Measurements from ENCODE around the gene S100A9. TPM values are rescaled to one million over a fixed set of nuclear protein-coding genes. Genes with fewer than 3 reads are reported as not detected.

Gene S100A9
- total and polyA plus RNA-seq, 2 of the 8 experiments (the other 6 are each of a cell fraction or from before 2014, with no cell fraction given), result not detected

DNA sequence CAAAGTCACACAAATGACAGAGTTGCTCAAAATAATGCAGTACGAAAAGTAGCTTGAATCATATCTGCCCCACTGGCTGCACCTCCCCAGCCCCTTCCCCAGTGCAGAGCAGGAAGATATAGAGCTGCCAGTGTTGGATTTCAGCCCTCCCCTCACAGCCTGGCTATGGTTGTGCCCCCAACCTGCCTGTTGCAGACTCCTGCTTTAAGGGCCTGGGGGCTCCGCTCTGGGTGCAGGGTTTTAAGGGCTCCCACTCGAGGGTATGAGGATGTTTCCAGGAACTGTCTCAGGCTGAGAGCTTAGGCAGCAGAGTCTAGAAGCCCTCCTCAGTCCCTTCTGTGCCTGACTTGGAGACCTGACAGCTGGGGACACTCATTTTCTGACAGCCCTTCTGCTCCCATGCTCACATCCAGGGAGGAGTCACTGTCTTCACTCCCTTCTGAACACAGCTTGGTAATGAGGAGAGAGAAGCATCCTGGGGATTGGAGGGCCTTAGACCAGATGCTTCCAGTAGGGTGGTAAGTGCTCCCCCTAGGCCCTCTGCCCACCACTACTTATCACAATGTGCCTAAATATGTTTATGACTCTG is 4.6 kb downstream of the S100A9 start:
- Histone ChIP-seq H2BK12ac (ENCODE audit: low read depth, low read length) (no peak overlapping the region), H3K23ac (ENCODE audit: insufficient read length) (no peak overlapping the region), H2BK120ac (replicated peaks; ENCODE audit: low read depth, low read length) (no peak overlapping the region), H3K4ac (replicated peaks; ENCODE audit: insufficient read length, low read depth, low read length) (no peak overlapping the region), H3K9me3 (ENCODE audit: insufficient read depth in 2 of 2, low read depth in 1 of 2, low read length in 1 of 2) (no peaks in the 10 kb centered on the region), H3K4me2 (ENCODE audit: insufficient read depth in 1 of 2, low read depth in 2 of 2, low read length in 2 of 2) (no peak overlapping the region), H4K91ac (replicated peaks; ENCODE audit: insufficient read length, low read length) (no peak overlapping the region), H3K27ac (ENCODE audit: low read depth, low read length) (no peak overlapping the region), H3K79me1 (ENCODE audit: low read depth, low read length) (no peaks in the 10 kb centered on the region), H2BK15ac (ENCODE audit: low read length) (no peak overlapping the region), H3K56ac (replicated peaks; ENCODE audit: insufficient read length, low read depth, low read length) (no peak overlapping the region), H4K8ac (ENCODE audit: extremely low read depth, insufficient read depth, low read length) (no peak overlapping the region), H3K36me3 (ENCODE audit: control insufficient read depth in 2 of 4, insufficient read depth in 4 of 4, low read length in 3 of 4) (no peaks in the 10 kb centered on the region), H3K23me2 (ENCODE audit: low read depth, low read length) (no peaks in the 10 kb centered on the region; the same call in 1 of the 2 replicates), H3K79me2 (ENCODE audit: control insufficient read depth in 1 of 2, insufficient read depth in 2 of 2, low read length in 2 of 2) (no peaks in the 10 kb centered on the region), H3K4me1 (replicated peaks in 1 of 4; ENCODE audit: control insufficient read depth in 3 of 4, insufficient read depth in 4 of 4, low read length in 3 of 4) (no peaks in the 10 kb centered on the region; a peak in 1 of 7 replicates), H4K20me1 (replicated peaks in 1 of 2; ENCODE audit: control insufficient read depth in 1 of 2, insufficient read depth in 2 of 2, low read length in 2 of 2) (no peaks in the 10 kb centered on the region), H3K4me3 (ENCODE audit: extremely low read depth in 1 of 4, insufficient read depth in 2 of 4, low read depth in 3 of 4, low read length in 4 of 4) (no peak overlapping the region), H3K27me3 (replicated peaks in 1 of 4; ENCODE audit: control insufficient read depth in 3 of 4, extremely low read depth in 1 of 4, insufficient read depth in 3 of 4, low read length in 3 of 4) (no peaks in the 10 kb centered on the region), H2BK20ac (ENCODE audit: low read length) (no peak overlapping the region), H2AK5ac (ENCODE audit: low read depth, low read length) (no peak overlapping the region), H3K9ac (replicated peaks in 1 of 4; ENCODE audit: extremely low read depth in 1 of 4, low read depth in 3 of 4, low read length in 3 of 4) (no peak overlapping the region), H3K18ac (ENCODE audit: extremely low read depth, low read length) (no peak overlapping the region), H3K14ac (ENCODE audit: insufficient read length) (no peak overlapping the region), H2AFZ (ENCODE audit: low read length) (no peak overlapping the region), H2BK5ac (ENCODE audit: low read depth, low read length) (no peak overlapping the region), H4K5ac (ENCODE audit: insufficient read length, low read depth, low read length) (no peak overlapping the region)
- TF ChIP-seq SIRT6 (IDR thresholded peaks at IDR 0.05; ENCODE audit: low read length) (no peak), CEBPB (IDR thresholded peaks at IDR 0.05; ENCODE audit: low read depth, low read length) (no peak), RNF2 (IDR thresholded peaks at IDR 0.05; ENCODE audit: borderline replicate concordance, low read depth, low read length, missing control alignments, poor library complexity, severe bottlenecking) (no peak), TAF7 (optimal IDR thresholded peaks at IDR 0.05; ENCODE audit: borderline replicate concordance, low read depth, low read length) (no peak), YY1 (IDR thresholded peaks at IDR 0.05; ENCODE audit: low read depth, low read length) (no peak)
- 78% methylated on average over 3 of the region's 3 CpGs; no CpG with 5 or more reads in 1 of the 2 experiments for WGBS, 2 experiments (ENCODE audit: extremely low coverage in 1 of 2, insufficient coverage in 1 of 2, insufficient read length in 1 of 2, insufficient replicate concordance in 2 of 2, low coverage in 1 of 2, low lambda C conversion rate in 2 of 2, missing lambda C conversion rate in 1 of 2)
- FAIRE-seq (no peak), DNase-seq (ENCODE audit: low read depth in 1 of 2, low spot score in 2 of 2) (no peak)
- ChIA-PET CTCF (ENCODE audit: partially characterized antibody) (interaction anchor here (1.2 to 2.5 kb wide), 5 partner anchors 9 to 206 kb away, joined by 3 to 15 read pairs (median 9); no protein-coding TSS in a partner anchor), POLR2A (ENCODE audit: partially characterized antibody) (no interaction called here)
